Measurements from ENCODE around the gene PSAP.

The PSAP gene

GRCh38 chr10:71865561-71866041 is 14.6 kb upstream of the PSAP start:
- H3K79me2 ChIP-seq (ENCODE audit: low read length): no peaks in the 10 kb centered on the region
- H3K27ac ChIP-seq (ENCODE audit: low read length): no peak overlapping the region
- H3K9ac ChIP-seq (ENCODE audit: low read length): no peak overlapping the region
- TF ChIP-seq CTCF (IDR thresholded peaks at IDR 0.05; ENCODE audit: low read depth, low read length) (no peak), EZH2phosphoT487 (IDR thresholded peaks at IDR 0.05; ENCODE audit: low read depth) (no peak)
- H3K9me3 ChIP-seq (ENCODE audit: insufficient read depth, low read length): no peaks in the 10 kb centered on the region
- H3K4me2 ChIP-seq (ENCODE audit: low read length): no peak overlapping the region
- no peaks in the 10 kb centered on the region for H3K27me3 ChIP-seq (ENCODE audit: low read depth, low read length)
- H3K36me3 ChIP-seq (replicated peaks; ENCODE audit: low read depth, low read length): no peaks in the 10 kb centered on the region
- no peaks in the 10 kb centered on the region for H4K20me1 ChIP-seq (ENCODE audit: insufficient read depth, low read length)
- H3K4me3 ChIP-seq (ENCODE audit: low read length): no peak overlapping the region
- H3K4me1 ChIP-seq (ENCODE audit: low read length): peaks cover 5% of the 10 kb centered on the region
- H2AFZ ChIP-seq (ENCODE audit: low read depth, low read length): no peak overlapping the region

GRCh38 chr10:71864911-71865361 is 13.9 kb upstream of the PSAP start:
- H3K9ac ChIP-seq (ENCODE audit: low read length): no peak overlapping the region
- H3K4me3 ChIP-seq (ENCODE audit: low read length): no peak overlapping the region
- no peak overlapping the region for H2AFZ ChIP-seq (ENCODE audit: low read depth, low read length)
- H4K20me1 ChIP-seq (ENCODE audit: insufficient read depth, low read length): no peaks in the 10 kb centered on the region
- no peak overlapping the region for H3K4me2 ChIP-seq (ENCODE audit: low read length)
- no peak overlapping the region for H3K27ac ChIP-seq (ENCODE audit: low read length)
- no peaks in the 10 kb centered on the region for H3K27me3 ChIP-seq (ENCODE audit: low read depth, low read length)
- H3K9me3 ChIP-seq (ENCODE audit: insufficient read depth, low read length): no peaks in the 10 kb centered on the region
- H3K36me3 ChIP-seq (replicated peaks; ENCODE audit: low read depth, low read length): no peaks in the 10 kb centered on the region
- H3K4me1 ChIP-seq (ENCODE audit: low read length): peaks cover 12% of the 10 kb centered on the region
- TF ChIP-seq EZH2phosphoT487 (IDR thresholded peaks at IDR 0.05; ENCODE audit: low read depth) (no peak), CTCF (IDR thresholded peaks at IDR 0.05; ENCODE audit: low read depth, low read length) (no peak)
- no peaks in the 10 kb centered on the region for H3K79me2 ChIP-seq (ENCODE audit: low read length)

- Histone ChIP-seq H3K4me3 (ENCODE audit: low read length) (no peak overlapping the region), H3K9ac (ENCODE audit: low read length) (no peak overlapping the region), H3K36me3 (replicated peaks; ENCODE audit: low read depth, low read length) (no peaks in the 10 kb centered on the region), H3K9me3 (ENCODE audit: insufficient read depth, low read length) (no peaks in the 10 kb centered on the region), H3K27ac (ENCODE audit: low read length) (no peak overlapping the region), H3K4me2 (ENCODE audit: low read length) (no peak overlapping the region), H3K4me1 (ENCODE audit: low read length) (peaks cover 20% of the 10 kb centered on the region), H2AFZ (ENCODE audit: low read depth, low read length) (no peak overlapping the region), H4K20me1 (ENCODE audit: insufficient read depth, low read length) (no peaks in the 10 kb centered on the region), H3K27me3 (ENCODE audit: low read depth, low read length) (no peaks in the 10 kb centered on the region), H3K79me2 (ENCODE audit: low read length) (no peaks in the 10 kb centered on the region)
- TF ChIP-seq CTCF (IDR thresholded peaks at IDR 0.05; ENCODE audit: low read depth, low read length) (no peak), EZH2phosphoT487 (IDR thresholded peaks at IDR 0.05; ENCODE audit: low read depth) (no peak)
Observed at GRCh38 chr10:71863203-71863602, 12.2 kb upstream of the PSAP start.

GRCh38 chr10:71860243-71861029 is 9.4 kb upstream of the PSAP start:
- Histone ChIP-seq H2AFZ (ENCODE audit: low read depth, low read length) (peak overlapping the region; percentile 69; the same call in 1 of the 2 replicates), H3K79me2 (ENCODE audit: low read length) (no peaks in the 10 kb centered on the region), H4K20me1 (ENCODE audit: insufficient read depth, low read length) (no peaks in the 10 kb centered on the region), H3K4me1 (ENCODE audit: low read length) (peaks cover 20% of the 10 kb centered on the region), H3K27ac (ENCODE audit: low read length) (peak overlapping the region; percentile 40), H3K4me2 (ENCODE audit: low read length) (peak overlapping the region; percentile 6; the same call in 1 of the 2 replicates), H3K27me3 (ENCODE audit: low read depth, low read length) (no peaks in the 10 kb centered on the region), H3K4me3 (ENCODE audit: low read length) (no peak overlapping the region), H3K9ac (ENCODE audit: low read length) (peak overlapping the region; percentile 14; the same call in 1 of the 2 replicates), H3K36me3 (replicated peaks; ENCODE audit: low read depth, low read length) (no peaks in the 10 kb centered on the region), H3K9me3 (ENCODE audit: insufficient read depth, low read length) (no peaks in the 10 kb centered on the region)
- no peak for TF ChIP-seq CTCF (IDR thresholded peaks at IDR 0.05; ENCODE audit: low read depth, low read length)
- TF ChIP-seq EZH2phosphoT487 (IDR thresholded peaks at IDR 0.05; ENCODE audit: low read depth): no peak

Data from OCI-LY3 (cell line).